RWPE1 (cell line): ENCODE measurements around the gene MLN.

ENCODE experiments used
- CTCF ChIA-PET: fragments of 350-600 bp; sonication (Branson Sonifier 250); formaldehyde crosslinking; extraction: SDS; loops from one replicate; lab custom pipeline; 2021; lab: Yijun Ruan, JAX
- POLR2A ChIA-PET: fragments of 400-600 bp; formaldehyde crosslinking; extraction: SDS; loops from one replicate; lab custom pipeline; 2020; ENCODE audit warnings: antibody characterized with exemption; ENCODE audit not compliant: low non-redundant PET; lab: Yijun Ruan, JAX
- DNase-seq: peaks from one replicate; pipeline ENCODE4 v3.0.0; 2012; ENCODE audit warnings: low spot score
- H3K27ac ChIP-seq: fragments of 450-650 bp; 2 replicates; pipeline ENCODE4 v1.5.1; 2017
- CTCF ChIP-seq: fragments of 450-650 bp; conservative IDR thresholded peaks from 2 replicates; pipeline ENCODE4 v1.5.1; 2017; ENCODE audit warnings: low read depth, mild to moderate bottlenecking

MLN gene

GRCh38 chr6:33759887-33760629 lies 43.7 kb downstream of the MLN start:
- no peak for TF ChIP-seq CTCF
- ChIA-PET POLR2A (no interaction called here), CTCF (interaction anchor here (0.7 to 4.8 kb wide), 5 partner anchors 8 to 73 kb away, joined by 3 to 46 read pairs (median 25); partner anchors contain the start of genes IP6K3 and UQCC2)
- peak overlapping the region; percentile 59; the same call in 1 of the 2 replicates for H3K27ac ChIP-seq
- no peak for DNase-seq

GRCh38 chr6:33758815-33759216 lies 45.0 kb downstream of the MLN start:
- DNase-seq: no peak
- no peak for TF ChIP-seq CTCF
- ChIA-PET CTCF (interaction anchor here (1.2 to 4.0 kb wide), 2 partner anchors 14 to 47 kb away, joined by 7 to 46 read pairs; partner anchors contain the start of genes IP6K3 and UQCC2), POLR2A (no interaction called here)
- peak overlapping the region; percentile 59; the same call in 1 of the 2 replicates for H3K27ac ChIP-seq

DNA sequence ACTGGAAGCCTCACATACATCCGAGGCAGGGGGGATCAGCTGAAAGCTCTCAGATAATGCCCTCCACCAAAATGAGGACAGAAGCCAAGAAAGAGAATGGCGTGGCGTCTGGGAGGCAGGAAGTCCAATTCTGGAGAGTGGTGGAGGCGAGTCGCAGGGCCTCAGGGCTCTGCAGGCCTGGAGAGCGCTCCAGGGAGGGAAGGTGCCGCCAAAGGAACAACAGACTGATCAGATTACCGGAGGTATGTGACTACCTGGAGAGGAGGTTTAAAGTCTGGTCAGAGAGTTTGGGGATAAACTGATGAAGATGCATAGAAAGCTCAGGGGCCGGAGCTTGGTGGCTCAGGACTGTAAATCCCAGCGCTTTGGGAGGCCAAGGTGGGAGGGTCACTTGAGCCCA lies 45.9 kb downstream of the MLN start:
- H3K27ac ChIP-seq: peak overlapping the region; percentile 25
- ChIA-PET POLR2A (no interaction called here), CTCF (interaction anchor here (0.6 to 1.5 kb wide), 4 partner anchors 13 to 46 kb away, joined by 3 to 7 read pairs (median 4); partner anchors contain the start of gene UQCC2)
- no peak for DNase-seq
- TF ChIP-seq CTCF: no peak

- TF ChIP-seq CTCF: no peak
- ChIA-PET CTCF (interaction anchor here (1.5 kb wide), 1 partner anchor 13 kb away, joined by 3 read pairs; no protein-coding TSS in a partner anchor), POLR2A (no interaction called here)
- DNase-seq: no peak
- 0 out of 2 replicates have a peak overlapping the region, but pooled peaks have one; percentile 2 for H3K27ac ChIP-seq
These were observed 46.7 kb downstream of the MLN start for GRCh38 chr6:33757113-33757512.

DNA sequence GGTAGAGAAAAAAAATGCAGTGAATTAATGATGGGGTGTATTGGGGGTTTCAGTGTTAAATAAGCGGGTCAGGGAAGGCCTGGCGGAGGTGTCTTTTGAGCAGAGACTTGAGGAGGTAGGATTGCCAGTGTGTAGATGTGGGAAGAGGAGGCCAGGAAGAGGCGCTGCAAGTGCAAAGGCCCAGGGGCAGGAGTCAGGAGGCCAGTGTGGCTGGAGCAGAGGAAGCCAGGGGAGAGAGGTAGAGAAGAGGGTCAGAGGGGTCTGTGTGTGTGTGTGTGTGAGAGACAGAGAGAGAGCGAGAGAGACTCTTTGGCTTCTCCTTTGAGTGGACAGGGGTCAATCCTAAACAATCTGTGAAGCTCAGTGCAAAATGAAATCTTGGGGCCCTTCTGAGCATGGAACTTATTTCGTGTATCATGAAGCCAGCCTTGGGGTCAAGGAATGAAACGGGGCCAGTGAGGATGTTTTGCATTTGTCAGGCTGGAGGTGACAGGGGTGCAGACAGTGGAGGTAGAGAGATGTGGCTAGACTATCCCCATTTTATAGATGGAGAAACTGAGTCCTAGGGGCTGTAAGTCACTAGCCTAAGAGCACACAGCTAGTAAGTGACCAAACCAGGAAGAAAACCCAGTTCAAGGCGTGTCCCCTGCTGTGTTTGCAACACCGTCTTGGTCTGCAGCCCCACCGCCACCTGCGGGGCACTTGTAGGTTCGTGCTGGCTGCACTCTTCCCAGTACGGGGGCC lies 47.4 kb downstream of the MLN start:
- POLR2A ChIA-PET: no interaction called here
- 0 out of 2 replicates have a peak overlapping the region, but pooled peaks have one; percentile 2 for H3K27ac ChIP-seq
- no peak for TF ChIP-seq CTCF
- no peak for DNase-seq
- CTCF ChIA-PET: no interaction called here
